Activated naive CD4-positive, alpha-beta T cell treated with anti-CD3 and anti-CD28 coated beads for 36 hours (primary cell): ENCODE data around the gene SCNN1B. TPM values are rescaled to one million over a fixed set of nuclear protein-coding genes. Genes with fewer than 3 reads are reported as not detected.

Experiments used
- CTCF ChIA-PET: fragments of 350-600 bp; sonication (Branson Sonifier 250); formaldehyde crosslinking; loops from one replicate; lab custom pipeline; 2021; ENCODE audit warnings: antibody characterized with exemption; lab: Charles Lee
- DNase-seq: peaks from one replicate; pipeline ENCODE4 v3.0.0-alpha.2; 2020
- H3K27ac Mint-ChIP-seq: one replicate; pipeline ENCODE4 v1.8.0; 2021; ENCODE audit warnings: mild to moderate bottlenecking, mixed read lengths
- H3K27me3 Mint-ChIP-seq: one replicate; pipeline ENCODE4 v1.8.0; 2021; ENCODE audit warnings: low read depth, mixed read lengths
- H3K36me3 Mint-ChIP-seq: one replicate; pipeline ENCODE4 v1.8.0; 2021; ENCODE audit warnings: low read depth, mixed read lengths
- H3K4me1 Mint-ChIP-seq: one replicate; pipeline ENCODE4 v1.8.0; 2021; ENCODE audit warnings: low read depth, mixed read lengths
- H3K4me3 Mint-ChIP-seq: one replicate; pipeline ENCODE4 v1.8.0; 2021; ENCODE audit warnings: mild to moderate bottlenecking, moderate library complexity, mixed read lengths
- H3K9me3 Mint-ChIP-seq: one replicate; pipeline ENCODE4 v1.8.0; 2021; ENCODE audit warnings: mixed read lengths
- intact Hi-C: fragments of 100-400 bp; cut with micrococcal nuclease; formaldehyde crosslinking; loops from one replicate; pipeline ENCODE4 v1.15.1; 2023
- total RNA-seq, 2 experiments: library from RNA; stranded (reverse); gene quantifications; one replicate each; pipeline ENCODE4 v1.2.3, GENCODE V29; 2021

Gene SCNN1B
- total RNA-seq, 2 experiments from 2014 or later = not detected

- no peak for DNase-seq
- no peak overlapping the region for H3K4me3 Mint-ChIP-seq
- H3K9me3 Mint-ChIP-seq = no peaks in the 10 kb centered on the region
- H3K4me1 Mint-ChIP-seq = no peaks in the 10 kb centered on the region
- intact Hi-C loops = no loop called here
- CTCF ChIA-PET = interaction anchor here (2.4 kb wide), 1 partner anchor 20 kb away, joined by 21 read pairs; no protein-coding TSS in a partner anchor
- no peaks in the 10 kb centered on the region for H3K27me3 Mint-ChIP-seq
- H3K27ac Mint-ChIP-seq = no peak overlapping the region
- H3K36me3 Mint-ChIP-seq = peaks cover 12% of the 10 kb centered on the region
Observed at GRCh38 chr16:23414731-23415130, 112.6 kb downstream of the SCNN1B start.

GRCh38 chr16:23416816-23417215, 114.7 kb downstream of the SCNN1B start:
- no peak for DNase-seq

GRCh38 chr16:23420011-23420410, 117.9 kb downstream of the SCNN1B start:
- no peak for DNase-seq
- Mint-ChIP-seq H3K4me1 (no peaks in the 10 kb centered on the region), H3K27ac (no peak overlapping the region), H3K4me3 (no peak overlapping the region), H3K27me3 (no peaks in the 10 kb centered on the region), H3K36me3 (peaks cover 10% of the 10 kb centered on the region), H3K9me3 (no peaks in the 10 kb centered on the region)
- CTCF ChIA-PET = interaction anchor here (1.0 to 1.5 kb wide), 2 partner anchors 14 to 16 kb away, joined by 5 to 6 read pairs; no protein-coding TSS in a partner anchor
- intact Hi-C loops = no loop called here

More at GRCh38 chr16:23416816-23417215, 114.7 kb downstream of the SCNN1B start:
- no peak overlapping the region for H3K27ac Mint-ChIP-seq
- no peaks in the 10 kb centered on the region for H3K9me3 Mint-ChIP-seq
- H3K36me3 Mint-ChIP-seq = peaks cover 5% of the 10 kb centered on the region
- H3K4me3 Mint-ChIP-seq = no peak overlapping the region
- no peaks in the 10 kb centered on the region for H3K4me1 Mint-ChIP-seq
- CTCF ChIA-PET = interaction anchor here (0.6 kb wide), 1 partner anchor 1099 kb away, joined by 3 read pairs; no protein-coding TSS in a partner anchor
- no peaks in the 10 kb centered on the region for H3K27me3 Mint-ChIP-seq
- intact Hi-C loops = no loop called here

- CTCF ChIA-PET = interaction anchor here (3.5 kb wide), 1 partner anchor 11 kb away, joined by 20 read pairs; no protein-coding TSS in a partner anchor
- H3K4me3 Mint-ChIP-seq = no peak overlapping the region
- H3K27ac Mint-ChIP-seq = no peak overlapping the region
- H3K9me3 Mint-ChIP-seq = no peaks in the 10 kb centered on the region
- H3K27me3 Mint-ChIP-seq = no peaks in the 10 kb centered on the region
- intact Hi-C loops = no loop called here
- DNase-seq = no peak
- H3K4me1 Mint-ChIP-seq = no peaks in the 10 kb centered on the region
- peaks cover 17% of the 10 kb centered on the region for H3K36me3 Mint-ChIP-seq
Observed at GRCh38 chr16:23423496-23424049, 121.5 kb downstream of the SCNN1B start.

- Mint-ChIP-seq H3K4me3 (no peak overlapping the region), H3K36me3 (peaks cover 18% of the 10 kb centered on the region), H3K27me3 (no peaks in the 10 kb centered on the region), H3K4me1 (no peaks in the 10 kb centered on the region), H3K9me3 (no peaks in the 10 kb centered on the region), H3K27ac (no peak overlapping the region)
- CTCF ChIA-PET = interaction anchor here (3.5 kb wide), 1 partner anchor 10 kb away, joined by 20 read pairs; no protein-coding TSS in a partner anchor
- DNase-seq = no peak
- intact Hi-C loops = no loop called here
Observed at GRCh38 chr16:23424292-23424958, 122.3 kb downstream of the SCNN1B start.

- DNase-seq = no peak
- H3K27me3 Mint-ChIP-seq = no peaks in the 10 kb centered on the region
- H3K9me3 Mint-ChIP-seq = no peaks in the 10 kb centered on the region
- no peak overlapping the region for H3K27ac Mint-ChIP-seq
- H3K36me3 Mint-ChIP-seq = peaks cover 32% of the 10 kb centered on the region
- H3K4me1 Mint-ChIP-seq = no peaks in the 10 kb centered on the region
- intact Hi-C loops = no loop called here
- no peak overlapping the region for H3K4me3 Mint-ChIP-seq
- CTCF ChIA-PET = no interaction called here
Observed at GRCh38 chr16:23428351-23428750, 126.2 kb downstream of the SCNN1B start.

Other genes with a start within 250 kb of the SCNN1B start
- gene USP31, start 152.8 kb upstream of the SCNN1B start, total RNA-seq = 1 to 10 TPM; 5.1 to 5.2 TPM
- gene SCNN1G, start 119.6 kb upstream of the SCNN1B start, total RNA-seq = not detected
- 10 to 100 TPM; 16.4 to 16.9 TPM for gene COG7, start 150.9 kb downstream of the SCNN1B start, total RNA-seq
- 10 to 100 TPM; 53.0 to 62.7 TPM for gene GGA2, start 208.2 kb downstream of the SCNN1B start, total RNA-seq